Kidney (tissue), 14 donors: Measurements from ENCODE around the gene APOL3. TPM values are rescaled to one million over a fixed set of nuclear protein-coding genes. Genes with fewer than 3 reads are reported as not detected.

Source experiments
- DNase-seq, 5 donors: peaks; one replicate each; pipeline ENCODE4 v3.0.0-alpha.2; 2013 to 2020
- FAIRE-seq: peaks from 2 replicates; lab custom pipeline; 2012; peaks lifted over from hg19 to GRCh38; lab: Jason Lieb, UNC
- H3K27ac ChIP-seq, 2 donors: one replicate each; pipeline ENCODE4 v1.7.0; 2013; ENCODE audit warnings: low read depth in 2 of 2, low read length in 2 of 2, inconsistent platforms in 1 of 2
- H3K27me3 ChIP-seq: one replicate; pipeline ENCODE4 v1.7.1; 2013; ENCODE audit warnings: low read length, inconsistent platforms; ENCODE audit not compliant: control insufficient read depth, insufficient read depth
- H3K36me3 ChIP-seq, 3 donors: one replicate each; pipeline versions ENCODE4 v1.7.0 to v1.7.1; 2013; ENCODE audit warnings: low read length in 3 of 3, control low read depth in 1 of 3, inconsistent platforms in 1 of 3; ENCODE audit not compliant: insufficient read depth in 3 of 3, control insufficient read depth in 2 of 3
- H3K4me1 ChIP-seq, 3 donors: one replicate each; pipeline versions ENCODE4 v1.7.0 to v1.7.1; 2013; ENCODE audit warnings: low read length in 3 of 3, inconsistent platforms in 1 of 3, low read depth in 1 of 3; ENCODE audit not compliant: control insufficient read depth in 2 of 3, insufficient read depth in 2 of 3
- H3K4me3 ChIP-seq, 3 donors: one replicate each; pipeline versions ENCODE4 v1.7.0 to v1.8.1; 2013; ENCODE audit warnings: low read length in 3 of 3, control low read depth in 1 of 3, inconsistent platforms in 1 of 3
- H3K9ac ChIP-seq, 3 donors: one replicate each; pipeline versions ENCODE4 v1.7.0 to v1.7.1; 2013; ENCODE audit warnings: low read length in 3 of 3, control low read depth in 1 of 3, inconsistent platforms in 1 of 3
- H3K9me3 ChIP-seq, 3 donors: one replicate each; pipeline versions ENCODE4 v1.7.0 to v1.7.1; 2013; ENCODE audit warnings: low read length in 3 of 3, control low read depth in 1 of 3, inconsistent platforms in 1 of 3; ENCODE audit not compliant: control insufficient read depth in 2 of 3, insufficient read depth in 1 of 3
- intact Hi-C: fragments of 100-400 bp; cut with DNase I; formaldehyde crosslinking; loops from one replicate; pipeline ENCODE4 v1.11.1; 2022
- polyA plus RNA-seq: library from polyadenylated mRNA; stranded (reverse); fragments of 350-450 nt; fragmentation: Illumina TruSeq; extraction: RNeasy Lipid Tissue Mini Kit (QIAGEN cat#74804); gene quantifications from one replicate; pipeline ENCODE4 v1.2.3, GENCODE V29; 2014; ENCODE audit warnings: low read depth, low replicate concordance; ENCODE audit not compliant: insufficient read depth
- total RNA-seq: library from RNA; stranded (reverse); fragmentation: NEBNext Ultra II Directional; extraction: Animal tissue kit (Norgen Biotek cat#: 25700); gene quantifications from one replicate; pipeline ENCODE4 v1.2.1, GENCODE V29; 2021
- TF ChIP-seq, protein P1 (sequence below): IDR thresholded peaks from 3 replicates; pipeline ENCODE4 v1.5.1; 2012; ENCODE audit warnings: mild to moderate bottlenecking, moderate library complexity, borderline replicate concordance; ENCODE audit not compliant: insufficient read depth; ENCODE audit errors: extremely low read depth
- donor health status: control.
- donor health status: control.
- donor health status: control.
- donor health status: control.
- donor health status: control.
- donor health status: DM: yes; HTN: yes; CAD: no.
- donor health status: Normal renal cell carcinoma (clear cell type).

APOL3 gene
- total and polyA plus RNA-seq, 2 donors from 2014 or later, result 25.1 to 43.7 TPM

DNA sequence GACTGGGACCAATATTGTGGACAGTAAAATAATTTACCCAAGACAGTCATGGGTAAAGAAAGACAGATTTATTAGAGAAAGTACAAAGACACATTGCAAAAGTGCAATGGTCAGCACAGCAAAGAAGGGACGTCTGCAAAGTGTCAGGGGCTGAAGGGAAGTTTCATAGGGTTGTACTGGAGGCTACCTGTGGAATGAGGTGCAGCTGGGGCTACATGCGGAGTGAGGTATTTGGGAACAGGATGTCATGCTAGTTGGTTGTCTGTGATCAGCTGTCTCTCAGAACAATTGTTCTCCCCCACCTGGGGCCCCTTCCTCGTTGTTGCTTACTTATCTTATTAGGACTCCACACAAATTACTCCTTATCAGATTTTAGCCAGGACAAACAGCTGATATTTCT is 11.4 kb upstream of the APOL3 start:
- DNase-seq, result no peak
- intact Hi-C loops, result no loop called here
- no peak overlapping the region for H3K27ac ChIP-seq
- no peaks in the 10 kb centered on the region for H3K4me1 ChIP-seq
- H3K4me3 ChIP-seq, result no peak overlapping the region
- no peak for FAIRE-seq
- no peaks in the 10 kb centered on the region for H3K9me3 ChIP-seq
- H3K36me3 ChIP-seq, result no peaks in the 10 kb centered on the region
- H3K27me3 ChIP-seq, result no peaks in the 10 kb centered on the region
- H3K9ac ChIP-seq, result no peak overlapping the region
- TF ChIP-seq, protein P1, sequence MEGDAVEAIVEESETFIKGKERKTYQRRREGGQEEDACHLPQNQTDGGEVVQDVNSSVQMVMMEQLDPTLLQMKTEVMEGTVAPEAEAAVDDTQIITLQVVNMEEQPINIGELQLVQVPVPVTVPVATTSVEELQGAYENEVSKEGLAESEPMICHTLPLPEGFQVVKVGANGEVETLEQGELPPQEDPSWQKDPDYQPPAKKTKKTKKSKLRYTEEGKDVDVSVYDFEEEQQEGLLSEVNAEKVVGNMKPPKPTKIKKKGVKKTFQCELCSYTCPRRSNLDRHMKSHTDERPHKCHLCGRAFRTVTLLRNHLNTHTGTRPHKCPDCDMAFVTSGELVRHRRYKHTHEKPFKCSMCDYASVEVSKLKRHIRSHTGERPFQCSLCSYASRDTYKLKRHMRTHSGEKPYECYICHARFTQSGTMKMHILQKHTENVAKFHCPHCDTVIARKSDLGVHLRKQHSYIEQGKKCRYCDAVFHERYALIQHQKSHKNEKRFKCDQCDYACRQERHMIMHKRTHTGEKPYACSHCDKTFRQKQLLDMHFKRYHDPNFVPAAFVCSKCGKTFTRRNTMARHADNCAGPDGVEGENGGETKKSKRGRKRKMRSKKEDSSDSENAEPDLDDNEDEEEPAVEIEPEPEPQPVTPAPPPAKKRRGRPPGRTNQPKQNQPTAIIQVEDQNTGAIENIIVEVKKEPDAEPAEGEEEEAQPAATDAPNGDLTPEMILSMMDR, result no peak

DNA sequence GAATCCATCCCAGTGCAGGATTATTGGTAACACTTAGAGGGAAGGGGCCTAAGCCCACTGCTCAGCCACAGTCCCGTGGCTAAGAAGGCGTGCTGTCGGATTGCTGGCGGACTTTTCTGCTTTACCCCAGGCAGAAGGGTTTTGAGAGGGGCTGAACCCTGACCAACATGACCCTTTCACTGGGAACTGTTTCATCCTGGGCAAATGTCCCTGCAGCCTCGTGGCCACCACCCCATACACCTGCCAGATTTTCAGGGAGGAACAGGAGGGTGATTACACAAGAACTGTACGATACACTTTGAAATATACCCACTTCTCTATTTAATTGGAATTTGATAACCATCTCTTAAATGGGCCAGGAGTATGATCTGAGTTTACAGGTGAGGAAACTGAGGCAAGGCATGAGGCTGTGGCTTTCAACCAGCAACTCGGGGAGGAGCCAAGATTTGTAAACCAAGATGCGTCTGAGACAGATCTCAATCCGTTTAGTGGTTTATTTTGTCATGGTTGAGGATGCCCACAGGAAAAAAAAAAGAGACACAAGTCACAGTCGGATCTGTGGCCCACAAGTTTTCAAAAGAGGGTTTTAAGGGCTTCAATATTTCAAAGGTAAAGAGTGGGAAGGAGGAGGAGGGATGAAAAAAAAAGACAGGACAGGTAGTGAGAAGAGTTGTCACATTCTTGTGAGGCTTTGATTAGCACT is 6.1 kb upstream of the APOL3 start:
- Histone ChIP-seq H3K4me3 (no peak overlapping the region), H3K9me3 (no peaks in the 10 kb centered on the region), H3K4me1 (no peaks in the 10 kb centered on the region), H3K36me3 (no peaks in the 10 kb centered on the region), H3K27ac (no peak overlapping the region), H3K9ac (no peak overlapping the region), H3K27me3 (no peaks in the 10 kb centered on the region)
- FAIRE-seq, result no peak
- DNase-seq, result no peak
- TF ChIP-seq, protein P1, result no peak
- intact Hi-C loops, result no loop called here

DNA sequence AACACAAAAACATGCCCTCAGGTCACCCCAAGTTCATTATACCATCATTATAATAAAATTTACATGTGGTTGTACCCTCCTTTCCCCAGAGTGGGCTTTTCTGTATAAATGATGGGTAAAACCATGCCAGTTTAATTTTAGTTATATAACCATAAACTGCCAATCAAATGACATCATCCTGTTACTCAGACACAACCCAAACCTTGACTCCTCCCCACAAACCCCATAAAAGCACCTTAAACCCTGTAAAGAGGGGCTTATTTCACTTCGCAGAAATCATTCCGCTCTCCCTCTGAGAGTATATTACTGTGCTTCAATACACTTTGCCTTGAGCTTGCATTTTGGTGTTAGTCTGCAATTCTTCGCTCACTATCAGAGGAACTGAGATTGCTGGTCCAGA is 5.5 kb upstream of the APOL3 start:
- TF ChIP-seq, protein P1, result no peak
- Histone ChIP-seq H3K27me3 (no peaks in the 10 kb centered on the region), H3K4me1 (no peaks in the 10 kb centered on the region), H3K9ac (no peak overlapping the region), H3K9me3 (no peaks in the 10 kb centered on the region), H3K4me3 (no peak overlapping the region), H3K36me3 (no peaks in the 10 kb centered on the region), H3K27ac (no peak overlapping the region)
- intact Hi-C loops, result no loop called here
- FAIRE-seq (no peak), DNase-seq (no peak)

DNA sequence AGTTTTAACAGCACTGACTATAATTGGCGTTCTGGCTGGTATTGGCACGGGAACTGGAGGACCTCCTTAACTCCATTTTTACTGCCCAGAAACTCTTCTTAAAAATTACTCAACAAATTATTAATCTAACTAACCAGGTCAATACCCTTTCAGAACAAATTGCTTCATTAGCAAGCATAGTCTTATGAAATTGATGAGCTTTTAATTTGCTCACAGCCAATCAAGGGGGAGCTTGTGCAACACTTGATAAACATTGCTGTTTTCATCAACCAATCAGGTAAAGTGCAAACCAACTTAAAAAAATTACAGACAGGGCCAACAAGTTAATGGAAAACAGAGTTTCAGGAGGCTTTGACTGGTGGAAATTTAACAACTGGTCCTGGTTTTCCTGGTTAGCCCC is 4.6 kb upstream of the APOL3 start:
- intact Hi-C loops, result no loop called here
- FAIRE-seq (no peak), DNase-seq (no peak)
- no peaks in the 10 kb centered on the region for H3K36me3 ChIP-seq
- H3K4me1 ChIP-seq, result no peaks in the 10 kb centered on the region
- H3K27ac ChIP-seq, result no peak overlapping the region
- H3K4me3 ChIP-seq, result no peak overlapping the region
- no peaks in the 10 kb centered on the region for H3K27me3 ChIP-seq
- H3K9ac ChIP-seq, result no peak overlapping the region
- no peaks in the 10 kb centered on the region for H3K9me3 ChIP-seq
- TF ChIP-seq, protein P1, result no peak
